Measurements from ENCODE around the gene ENTPD2. TPM values are rescaled to one million over a fixed set of nuclear protein-coding genes. Genes with fewer than 3 reads are reported as not detected.

The ENTPD2 gene
- total RNA-seq, 1 experiment from 2014 or later, result 4.0 TPM

DNA sequence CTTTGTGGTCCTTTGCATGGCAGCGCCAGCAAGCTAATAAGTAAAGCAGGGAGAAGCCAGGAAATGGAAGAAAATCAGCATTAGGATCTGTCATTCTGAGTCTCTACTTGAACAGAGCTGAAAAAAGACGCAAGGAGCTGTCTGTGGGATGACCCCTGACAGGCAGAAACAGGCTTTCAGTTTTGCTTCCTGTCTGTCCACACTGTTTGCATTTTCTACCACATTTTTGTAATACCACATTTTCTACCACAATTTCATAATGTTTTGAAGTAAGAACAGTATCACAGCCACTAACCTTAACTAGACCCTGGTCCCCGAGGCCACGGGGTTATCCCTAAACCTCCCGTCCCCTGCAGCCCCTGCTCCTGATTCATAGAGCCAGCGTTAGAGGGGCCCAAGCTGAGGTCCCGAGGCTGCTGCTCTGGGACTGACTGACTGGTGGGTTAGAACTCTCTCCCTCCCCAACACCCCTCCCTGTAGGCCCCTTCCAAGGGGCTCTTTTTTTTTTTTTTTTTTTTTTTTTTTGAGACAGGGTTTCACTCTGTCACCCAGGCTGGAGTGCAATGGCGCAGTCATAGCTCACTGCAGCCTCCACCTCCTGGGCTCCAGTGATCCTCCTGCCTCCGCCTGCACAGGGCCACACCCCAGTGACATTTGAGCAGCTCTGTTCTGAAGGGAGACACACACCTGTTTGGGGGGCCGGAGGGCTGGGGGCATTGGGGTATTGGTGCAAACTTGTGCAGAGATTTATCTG lies 53.5 kb downstream of the ENTPD2 start:
- TF ChIP-seq, protein P1, sequence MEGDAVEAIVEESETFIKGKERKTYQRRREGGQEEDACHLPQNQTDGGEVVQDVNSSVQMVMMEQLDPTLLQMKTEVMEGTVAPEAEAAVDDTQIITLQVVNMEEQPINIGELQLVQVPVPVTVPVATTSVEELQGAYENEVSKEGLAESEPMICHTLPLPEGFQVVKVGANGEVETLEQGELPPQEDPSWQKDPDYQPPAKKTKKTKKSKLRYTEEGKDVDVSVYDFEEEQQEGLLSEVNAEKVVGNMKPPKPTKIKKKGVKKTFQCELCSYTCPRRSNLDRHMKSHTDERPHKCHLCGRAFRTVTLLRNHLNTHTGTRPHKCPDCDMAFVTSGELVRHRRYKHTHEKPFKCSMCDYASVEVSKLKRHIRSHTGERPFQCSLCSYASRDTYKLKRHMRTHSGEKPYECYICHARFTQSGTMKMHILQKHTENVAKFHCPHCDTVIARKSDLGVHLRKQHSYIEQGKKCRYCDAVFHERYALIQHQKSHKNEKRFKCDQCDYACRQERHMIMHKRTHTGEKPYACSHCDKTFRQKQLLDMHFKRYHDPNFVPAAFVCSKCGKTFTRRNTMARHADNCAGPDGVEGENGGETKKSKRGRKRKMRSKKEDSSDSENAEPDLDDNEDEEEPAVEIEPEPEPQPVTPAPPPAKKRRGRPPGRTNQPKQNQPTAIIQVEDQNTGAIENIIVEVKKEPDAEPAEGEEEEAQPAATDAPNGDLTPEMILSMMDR (conservative IDR thresholded peaks at IDR 0.05), result no peak
- no peaks in the 10 kb centered on the region for H3K27me3 ChIP-seq (ENCODE audit: insufficient read depth, low read length)
- H4K8ac ChIP-seq (replicated peaks; ENCODE audit: insufficient read length, low read depth, low read length), result no peak overlapping the region
- H3K4ac ChIP-seq (ENCODE audit: low read depth, low read length), result no peak overlapping the region
- no peaks in the 10 kb centered on the region for H3K23me2 ChIP-seq (ENCODE audit: insufficient read length, low read depth, low read length, poor library complexity, severe bottlenecking)
- H2BK5ac ChIP-seq (ENCODE audit: insufficient read length, low read length), result no peak overlapping the region
- H3K79me2 ChIP-seq (ENCODE audit: insufficient read depth, low read length), result no peaks in the 10 kb centered on the region
- no peak overlapping the region for H2BK120ac ChIP-seq (ENCODE audit: low read depth, low read length, poor library complexity, severe bottlenecking)
- Mint-ChIP-seq H3K4me3 (no peak overlapping the region), H3K27me3 (ENCODE audit: low read depth) (peaks cover 15% of the 10 kb centered on the region), H3K27ac (no peak overlapping the region), H3K36me3 (ENCODE audit: insufficient read depth in 1 of 3, low read depth in 3 of 3) (peaks cover 3 to 6% (median 5%) of the 10 kb centered on the region in 3 experiments; a peak in 5 of 7 replicates), H3K4me1 (peaks cover 9 to 12% of the 10 kb centered on the region in 2 experiments), H3K9me3 (peaks cover 8 to 9% of the 10 kb centered on the region in 2 experiments)
- H4K20me1 ChIP-seq (ENCODE audit: control insufficient read depth, insufficient read depth, insufficient read length), result no peaks in the 10 kb centered on the region
- H2AK5ac ChIP-seq (ENCODE audit: insufficient read length, low read length), result no peak overlapping the region
- no peaks in the 10 kb centered on the region for H3K4me1 ChIP-seq (ENCODE audit: insufficient read depth, low read length)
- no peak overlapping the region for H3K56ac ChIP-seq (ENCODE audit: insufficient read length, low read depth, low read length)
- DNase-seq, result no peak
- no peak overlapping the region for H3T11ph ChIP-seq (ENCODE audit: low read length)
- H4K91ac ChIP-seq (ENCODE audit: insufficient read length, low read depth, low read length), result no peak overlapping the region
- H2BK20ac ChIP-seq (ENCODE audit: low read depth, low read length, poor library complexity, severe bottlenecking), result no peak overlapping the region
- H2BK15ac ChIP-seq (ENCODE audit: low read depth, low read length), result no peak overlapping the region
- no peak overlapping the region for H3K9ac ChIP-seq (ENCODE audit: extremely low read depth, insufficient read length, low read length)
- no peaks in the 10 kb centered on the region for H3K9me3 ChIP-seq (ENCODE audit: control insufficient read depth, low read depth, low read length)
- no peak overlapping the region for H2BK12ac ChIP-seq (ENCODE audit: insufficient read length, low read depth, low read length)
- H3K4me2 ChIP-seq (ENCODE audit: insufficient read depth, insufficient read length, low read length), result no peak overlapping the region
- H3K14ac ChIP-seq (ENCODE audit: insufficient read depth, low read length), result no peak overlapping the region
- WGBS (ENCODE audit: extremely low coverage, insufficient read length, low lambda C conversion rate), result no CpG with 5 or more reads among the region's 10 CpGs
- no peak overlapping the region for H3K23ac ChIP-seq (ENCODE audit: insufficient read length, low read depth, low read length)
- H3K18ac ChIP-seq (ENCODE audit: insufficient read length, low read depth, low read length), result no peak overlapping the region
- no peak overlapping the region for H4K5ac ChIP-seq (ENCODE audit: insufficient read length, low read depth, low read length)
- no peak overlapping the region for H3K27ac ChIP-seq (ENCODE audit: insufficient read length, low read depth, low read length)
- no peaks in the 10 kb centered on the region for H3K79me1 ChIP-seq (ENCODE audit: insufficient read depth, low read depth, low read length, poor library complexity, severe bottlenecking)
- no peak overlapping the region for H2AFZ ChIP-seq (ENCODE audit: low read length)

Other genes starting within 250 kb of the ENTPD2 start
- gene RABL6, start 246.1 kb downstream of the ENTPD2 start, total RNA-seq (2021), result 108 and 114 TPM in 2 replicates
- 1.8 and 2.3 TPM in 2 replicates for gene AJM1, start 211.6 kb downstream of the ENTPD2 start, total RNA-seq (2021)
- gene PHPT1, start 204.7 kb downstream of the ENTPD2 start, total RNA-seq (2021), result 161 and 175 TPM in 2 replicates
- 6.9 and 9.2 TPM in 2 replicates for gene MAMDC4, start 201.7 kb downstream of the ENTPD2 start, total RNA-seq (2021)
- 318 and 328 TPM in 2 replicates for gene EDF1, start 187.8 kb downstream of the ENTPD2 start, total RNA-seq (2021)
- 48.8 and 49.2 TPM in 2 replicates for gene TRAF2, start 167.5 kb downstream of the ENTPD2 start, total RNA-seq (2021)
- 62.2 and 65.0 TPM in 2 replicates for gene FBXW5, start 109.3 kb downstream of the ENTPD2 start, total RNA-seq (2021)
- 0.96 and 1.3 TPM in 2 replicates for gene C8G, start 108.8 kb downstream of the ENTPD2 start, total RNA-seq (2021)
- 2.1 and 4.5 TPM in 2 replicates for gene LCN12, start 101.8 kb downstream of the ENTPD2 start, total RNA-seq (2021)
- 3.6 and 4.8 TPM in 2 replicates for gene PTGDS, start 76.6 kb downstream of the ENTPD2 start, total RNA-seq (2021)
- gene LCNL1, start 71.1 kb downstream of the ENTPD2 start, total RNA-seq (2021), result 0.18 and 0.20 TPM in 2 replicates
- 46.8 and 51.2 TPM in 2 replicates for gene PAXX, start 61.6 kb downstream of the ENTPD2 start, total RNA-seq (2021)
- 0.29 and 0.31 TPM in 2 replicates for gene CLIC3, start 57.5 kb downstream of the ENTPD2 start, total RNA-seq (2021)
- 15.2 and 22.4 TPM in 2 replicates for gene ABCA2, start 25.8 kb downstream of the ENTPD2 start, total RNA-seq (2021)
- not detected in 2 replicates for gene FUT7, start 22.0 kb downstream of the ENTPD2 start, total RNA-seq (2021)
- gene NPDC1, start 7.9 kb downstream of the ENTPD2 start, total RNA-seq (2021), result 51.8 and 57.6 TPM in 2 replicates
- 29.8 and 30.0 TPM in 2 replicates for gene SAPCD2, start 16.5 kb upstream of the ENTPD2 start, total RNA-seq (2021)
- gene UAP1L1, start 23.5 kb upstream of the ENTPD2 start, total RNA-seq (2021), result 5.6 and 6.6 TPM in 2 replicates
- 32.7 and 34.9 TPM in 2 replicates for gene MAN1B1, start 32.9 kb upstream of the ENTPD2 start, total RNA-seq (2021)
- 27.3 and 29.4 TPM in 2 replicates for gene DPP7, start 60.7 kb upstream of the ENTPD2 start, total RNA-seq (2021)
- 2.0 and 2.9 TPM in 2 replicates for gene GRIN1, start 85.1 kb upstream of the ENTPD2 start, total RNA-seq (2021)
- 0.55 and 0.96 TPM in 2 replicates for gene LRRC26, start 116.0 kb upstream of the ENTPD2 start, total RNA-seq (2021)
- not detected in 2 replicates for gene TMEM210, start 118.0 kb upstream of the ENTPD2 start, total RNA-seq (2021)
- gene ANAPC2, start 134.5 kb upstream of the ENTPD2 start, total RNA-seq (2021), result 54.8 and 54.9 TPM in 2 replicates
- gene SSNA1, start 134.6 kb upstream of the ENTPD2 start, total RNA-seq (2021), result 69.2 and 69.4 TPM in 2 replicates
- gene TPRN, start 146.7 kb upstream of the ENTPD2 start, total RNA-seq (2021), result 30.7 and 32.0 TPM in 2 replicates
- gene TMEM203, start 151.6 kb upstream of the ENTPD2 start, total RNA-seq (2021), result 34.1 and 35.5 TPM in 2 replicates
- gene NDOR1, start 151.6 kb upstream of the ENTPD2 start, total RNA-seq (2021), result 44.1 and 45.3 TPM in 2 replicates
- gene RNF208, start 168.2 kb upstream of the ENTPD2 start, total RNA-seq (2021), result 7.7 and 8.1 TPM in 2 replicates
- 1.0 and 1.9 TPM in 2 replicates for gene CYSRT1, start 171.1 kb upstream of the ENTPD2 start, total RNA-seq (2021)
- 0.15 and 0.20 TPM in 2 replicates for gene RNF224, start 173.4 kb upstream of the ENTPD2 start, total RNA-seq (2021)
- not detected in 2 replicates for gene SLC34A3, start 176.8 kb upstream of the ENTPD2 start, total RNA-seq (2021)
- gene TUBB4B, start 187.2 kb upstream of the ENTPD2 start, total RNA-seq (2021), result 378 and 386 TPM in 2 replicates
- gene STPG3, start 197.2 kb upstream of the ENTPD2 start, total RNA-seq (2021), result not detected in 2 replicates
- 71.4 and 71.7 TPM in 2 replicates for gene NELFB, start 201.3 kb upstream of the ENTPD2 start, total RNA-seq (2021)
- 5.9 and 6.2 TPM in 2 replicates for gene TOR4A, start 223.7 kb upstream of the ENTPD2 start, total RNA-seq (2021)
- gene NRARP, start 248.2 kb upstream of the ENTPD2 start, total RNA-seq (2021), result 22.8 and 23.8 TPM in 2 replicates

Data from H9 (cell line).